ENCODE measurements around the gene NPL. TPM values are rescaled to one million over a fixed set of nuclear protein-coding genes. Genes with fewer than 3 reads are reported as not detected.
A peak's percentile ranks its signal among the peaks of the same experiment; 100 is the strongest.

NPL gene
- total RNA-seq, 4 donors from 2014 or later = 2.2 to 45.9 (median 10.1) TPM

DNA sequence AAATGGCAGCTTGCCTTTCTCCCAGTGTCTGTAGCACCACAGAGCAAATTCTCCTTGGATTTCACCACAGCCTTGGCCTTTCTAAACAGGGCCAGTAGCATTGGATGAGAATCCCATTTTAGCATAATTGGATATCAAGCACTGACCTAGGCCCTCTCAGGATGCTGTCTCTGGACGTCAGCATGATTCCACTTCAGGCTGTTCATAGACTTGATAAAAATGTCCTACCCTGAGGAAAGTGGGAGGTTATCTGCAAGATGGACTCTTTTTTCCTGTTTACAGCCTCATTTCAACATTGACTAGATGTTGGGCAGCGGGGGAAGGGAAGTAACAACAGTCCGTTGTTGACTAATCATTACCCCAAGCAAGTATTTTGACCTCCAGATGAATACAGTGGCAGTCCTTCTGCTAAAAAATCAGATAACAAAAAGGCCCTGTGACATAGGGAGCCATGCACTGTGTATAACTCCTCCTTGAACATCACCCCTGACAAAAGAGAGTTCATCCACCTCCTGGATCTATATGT, 5.2 kb downstream of the NPL start:
- TF ChIP-seq CTCF (IDR thresholded peaks at IDR 0.05) = no peak
- H3K4me3 ChIP-seq = no peak overlapping the region
- no peaks in the 10 kb centered on the region for H3K27me3 ChIP-seq
- peak overlapping the region in 2 of 4 donors; percentile 42 to 66 for H3K27ac ChIP-seq
- no peaks in the 10 kb centered on the region for H3K9me3 ChIP-seq
- H3K36me3 ChIP-seq = peaks cover 0 to 9% (median 0%) of the 10 kb centered on the region in 3 donors
- peaks cover 0 to 6% (median 3%) of the 10 kb centered on the region in 4 donors for H3K4me1 ChIP-seq
- no peak for DNase-seq (ENCODE audit: low spot score in 2 of 2)
- WGBS, 2 donors = 53 to 62% methylated on average over 3 of the region's 3 CpGs

DNA sequence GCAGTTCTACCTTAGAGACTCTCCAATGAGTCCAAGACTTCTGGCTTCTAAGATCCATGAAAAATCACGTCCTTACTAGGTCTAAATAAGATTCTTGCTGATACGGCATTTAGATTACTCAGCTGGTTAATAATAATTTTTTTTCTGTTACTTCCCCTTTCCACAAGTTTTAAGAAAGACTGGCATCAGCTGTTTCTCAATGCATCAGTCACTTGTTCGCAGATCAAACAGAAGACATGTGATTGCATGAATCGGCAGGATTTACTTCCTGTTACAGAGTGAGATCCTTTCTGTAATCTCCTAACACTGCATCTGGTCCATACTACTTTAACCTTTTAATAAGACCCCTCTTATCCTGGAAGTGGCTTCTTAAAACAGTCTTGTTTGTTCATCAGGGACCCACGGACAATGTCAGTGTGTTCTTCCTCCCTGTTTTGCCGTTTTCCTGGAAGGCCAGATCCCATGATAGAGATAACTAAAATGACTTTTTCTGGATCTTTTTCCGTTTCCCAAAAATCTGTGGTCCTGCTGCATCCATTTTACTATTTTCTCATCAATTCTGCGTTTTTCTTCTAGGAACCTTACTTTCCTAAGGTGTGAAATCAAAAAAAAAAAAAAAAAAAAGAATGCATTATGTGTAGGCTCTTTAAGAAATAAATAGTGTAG, 6.1 kb downstream of the NPL start:
- Histone ChIP-seq H3K4me3 (no peak overlapping the region), H3K36me3 (peaks cover 0 to 9% (median 0%) of the 10 kb centered on the region in 3 donors), H3K27ac (peak overlapping the region in 2 of 4 donors; percentile 7 to 8), H3K9me3 (no peaks in the 10 kb centered on the region), H3K4me1 (no peaks in the 10 kb centered on the region), H3K27me3 (no peaks in the 10 kb centered on the region)
- WGBS, 2 donors = 62 to 63% methylated on average over 8 of the region's 8 CpGs
- peak in 1 of 2 donors; percentile 49 for DNase-seq (ENCODE audit: low spot score in 2 of 2)
- no peak for TF ChIP-seq CTCF (IDR thresholded peaks at IDR 0.05)
- TF ChIP-seq POLR2A (IDR thresholded peaks at IDR 0.05) = no peak
- TF ChIP-seq EP300 (IDR thresholded peaks at IDR 0.05) = peak; percentile 49 to 78

- DNase-seq (ENCODE audit: low spot score in 2 of 2) = no peak
- H3K9me3 ChIP-seq = no peaks in the 10 kb centered on the region
- no peak for TF ChIP-seq EP300 (IDR thresholded peaks at IDR 0.05)
- no peak for TF ChIP-seq POLR2A (IDR thresholded peaks at IDR 0.05)
- no peak for TF ChIP-seq CTCF (IDR thresholded peaks at IDR 0.05)
- 86 to 89% methylated on average over 4 of the region's 4 CpGs for WGBS, 2 donors
- peaks cover 2 to 33% (median 3%) of the 10 kb centered on the region in 3 donors for H3K36me3 ChIP-seq
- no peak overlapping the region for H3K4me3 ChIP-seq
- no peaks in the 10 kb centered on the region for H3K4me1 ChIP-seq
- H3K27me3 ChIP-seq = no peaks in the 10 kb centered on the region
- H3K27ac ChIP-seq = no peak overlapping the region
These were observed 12.6 kb downstream of the NPL start for GRCh38 chr1:182802006-182802803.

GRCh38 chr1:182803846-182804245, 14.3 kb downstream of the NPL start:
- Histone ChIP-seq H3K4me3 (no peak overlapping the region), H3K27ac (no peak overlapping the region), H3K27me3 (no peaks in the 10 kb centered on the region), H3K9me3 (no peaks in the 10 kb centered on the region), H3K36me3 (peaks cover 2 to 40% (median 3%) of the 10 kb centered on the region in 3 donors), H3K4me1 (no peaks in the 10 kb centered on the region)
- no peak for DNase-seq (ENCODE audit: low spot score in 2 of 2)
- WGBS, 2 donors = 88 to 92% methylated on average over 1 of the region's 1 CpG
- no peak for TF ChIP-seq EP300 (IDR thresholded peaks at IDR 0.05)
- no peak for TF ChIP-seq CTCF (IDR thresholded peaks at IDR 0.05)
- no peak for TF ChIP-seq POLR2A (IDR thresholded peaks at IDR 0.05)
